DOHH2 (cell line): ENCODE measurements around the gene LRP11.

Experiments
- H3F3A ChIP-seq: fragments of 200-600 bp; sonication (generic), shearing (Covaris generic); 2 replicates; pipeline ENCODE4 v1.6.0; 2016; ENCODE audit warnings: antibody characterized with exemption, mild to moderate bottlenecking; ENCODE audit not compliant: control insufficient read depth, insufficient read depth
- H3K27ac ChIP-seq: fragments of 200-600 bp; sonication (generic); 2 replicates; pipeline ENCODE4 v1.5.1; 2014; ENCODE audit warnings: low read depth, mild to moderate bottlenecking, low read length, moderate library complexity
- H3K27me3 ChIP-seq: fragments of 200-600 bp; sonication (generic); 2 replicates; pipeline ENCODE4 v1.6.1; 2014; ENCODE audit warnings: mild to moderate bottlenecking, low read length, mixed read lengths; ENCODE audit not compliant: control insufficient read depth
- H3K36me3 ChIP-seq: fragments of 200-600 bp; sonication (generic); 2 replicates; pipeline ENCODE4 v1.6.1; 2014; ENCODE audit warnings: mild to moderate bottlenecking, low read length, moderate library complexity, mixed read lengths; ENCODE audit not compliant: control insufficient read depth
- H3K4me1 ChIP-seq: fragments of 200-600 bp; sonication (generic); 2 replicates; pipeline ENCODE4 v1.6.1; 2014; ENCODE audit warnings: mild to moderate bottlenecking, low read length, mixed read lengths; ENCODE audit not compliant: control insufficient read depth
- H3K4me2 ChIP-seq: fragments of 200-600 bp; sonication (generic); 2 replicates; pipeline ENCODE4 v1.6.0; 2014; ENCODE audit warnings: mild to moderate bottlenecking, low read length, moderate library complexity
- H3K4me3 ChIP-seq: fragments of 200-600 bp; sonication (generic); 2 replicates; pipeline ENCODE4 v1.5.1; 2014; ENCODE audit warnings: mild to moderate bottlenecking, low read length, mixed read lengths
- H3K79me2 ChIP-seq: fragments of 200-600 bp; sonication (generic); 2 replicates; pipeline ENCODE4 v1.6.1; 2014; ENCODE audit warnings: mild to moderate bottlenecking, low read length, mixed read lengths; ENCODE audit not compliant: control insufficient read depth
- H3K9me2 ChIP-seq: fragments of 200-600 bp; sonication (generic); replicated peaks from 2 replicates; pipeline ENCODE4 v1.6.1; 2014; ENCODE audit warnings: mild to moderate bottlenecking, low read length, mixed read lengths; ENCODE audit not compliant: control insufficient read depth
- H3K9me3 ChIP-seq: fragments of 200-600 bp; sonication (generic); 2 replicates; pipeline ENCODE4 v1.6.1; 2014; ENCODE audit warnings: antibody characterized with exemption, low read length, mixed read lengths; ENCODE audit not compliant: control insufficient read depth, insufficient read depth
- H4K20me1 ChIP-seq: fragments of 200-600 bp; sonication (generic); 2 replicates; pipeline ENCODE4 v1.6.0; 2014; ENCODE audit warnings: low read depth, mild to moderate bottlenecking, antibody characterized with exemption, low read length, moderate library complexity; ENCODE audit not compliant: control insufficient read depth, insufficient read depth
- EZH2phosphoT487 ChIP-seq: fragments of 200-600 bp; sonication (generic); IDR thresholded peaks from 2 replicates; pipeline ENCODE4 v1.6.1; 2017; ENCODE audit warnings: borderline replicate concordance, mild to moderate bottlenecking, antibody characterized with exemption, low read length, moderate library complexity, mixed read lengths
- TF ChIP-seq, protein P1 (sequence below): fragments of 200-600 bp; sonication (generic); IDR thresholded peaks from one replicate; pipeline ENCODE4 v1.5.1; 2014; ENCODE audit warnings: antibody characterized with exemption, mild to moderate bottlenecking, low read depth, low read length; ENCODE audit not compliant: poor library complexity, severe bottlenecking

LRP11 gene

DNA sequence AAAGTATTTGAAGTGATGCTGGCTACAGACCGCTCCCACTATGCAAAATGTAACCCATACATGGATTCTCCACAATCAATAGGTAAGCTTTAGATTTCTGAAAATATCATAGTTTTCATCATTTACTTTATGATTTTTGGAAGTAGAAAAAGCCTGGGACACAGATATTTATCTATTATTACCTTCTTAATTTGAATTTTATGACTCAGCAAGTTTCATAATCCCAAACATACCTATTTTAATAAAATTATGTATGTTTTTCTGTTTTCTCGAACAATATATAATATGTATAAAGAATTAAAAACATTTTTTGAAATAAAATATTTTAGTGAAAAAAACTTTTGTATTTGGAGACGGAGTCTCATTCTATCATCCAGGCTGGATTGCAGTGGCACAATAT is 93.0 kb downstream of the LRP11 start:
- TF ChIP-seq, protein P1, sequence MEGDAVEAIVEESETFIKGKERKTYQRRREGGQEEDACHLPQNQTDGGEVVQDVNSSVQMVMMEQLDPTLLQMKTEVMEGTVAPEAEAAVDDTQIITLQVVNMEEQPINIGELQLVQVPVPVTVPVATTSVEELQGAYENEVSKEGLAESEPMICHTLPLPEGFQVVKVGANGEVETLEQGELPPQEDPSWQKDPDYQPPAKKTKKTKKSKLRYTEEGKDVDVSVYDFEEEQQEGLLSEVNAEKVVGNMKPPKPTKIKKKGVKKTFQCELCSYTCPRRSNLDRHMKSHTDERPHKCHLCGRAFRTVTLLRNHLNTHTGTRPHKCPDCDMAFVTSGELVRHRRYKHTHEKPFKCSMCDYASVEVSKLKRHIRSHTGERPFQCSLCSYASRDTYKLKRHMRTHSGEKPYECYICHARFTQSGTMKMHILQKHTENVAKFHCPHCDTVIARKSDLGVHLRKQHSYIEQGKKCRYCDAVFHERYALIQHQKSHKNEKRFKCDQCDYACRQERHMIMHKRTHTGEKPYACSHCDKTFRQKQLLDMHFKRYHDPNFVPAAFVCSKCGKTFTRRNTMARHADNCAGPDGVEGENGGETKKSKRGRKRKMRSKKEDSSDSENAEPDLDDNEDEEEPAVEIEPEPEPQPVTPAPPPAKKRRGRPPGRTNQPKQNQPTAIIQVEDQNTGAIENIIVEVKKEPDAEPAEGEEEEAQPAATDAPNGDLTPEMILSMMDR, result no peak
- no peak for TF ChIP-seq EZH2phosphoT487
- no peak overlapping the region for H3K27ac ChIP-seq
- H3K79me2 ChIP-seq, result peaks cover 44% of the 10 kb centered on the region
- H3K4me2 ChIP-seq, result no peak overlapping the region
- H3F3A ChIP-seq, result no peaks in the 10 kb centered on the region
- peaks cover 57% of the 10 kb centered on the region for H3K36me3 ChIP-seq
- H3K4me3 ChIP-seq, result no peak overlapping the region
- 0 out of 2 replicates have a peak, but pooled peaks cover 3% of the 10 kb centered on the region for H4K20me1 ChIP-seq
- H3K9me3 ChIP-seq, result peaks cover 3% of the 10 kb centered on the region; the same call in 1 of the 2 replicates
- H3K4me1 ChIP-seq, result no peaks in the 10 kb centered on the region
- H3K27me3 ChIP-seq, result no peaks in the 10 kb centered on the region
- H3K9me2 ChIP-seq, result no peaks in the 10 kb centered on the region

DNA sequence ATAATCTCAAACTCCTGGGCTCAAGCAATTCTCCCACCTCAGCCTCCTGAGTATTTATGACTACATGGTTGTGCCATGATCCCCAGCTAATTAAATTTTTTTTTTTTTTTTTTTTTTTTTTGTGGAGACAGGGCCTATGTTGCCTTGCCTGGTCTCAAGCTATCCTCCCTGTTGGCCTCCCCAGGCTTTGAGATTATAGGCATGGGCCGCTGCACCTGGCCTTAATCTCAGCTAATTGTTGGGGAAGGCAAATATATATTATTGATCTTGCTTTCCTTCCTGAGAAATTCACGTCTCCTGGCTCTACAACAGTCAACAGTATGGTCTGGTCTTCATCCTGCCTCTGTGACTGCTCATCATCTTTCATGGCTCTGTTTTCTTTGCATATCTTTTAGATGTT is 94.5 kb downstream of the LRP11 start:
- Histone ChIP-seq H3K4me2 (no peak overlapping the region), H3K9me3 (peaks cover 6% of the 10 kb centered on the region; the same call in 1 of the 2 replicates), H3K4me1 (no peaks in the 10 kb centered on the region), H3K9me2 (no peaks in the 10 kb centered on the region), H3F3A (no peaks in the 10 kb centered on the region), H3K27me3 (no peaks in the 10 kb centered on the region), H4K20me1 (0 out of 2 replicates have a peak, but pooled peaks cover 3% of the 10 kb centered on the region), H3K36me3 (peaks cover 55% of the 10 kb centered on the region), H3K4me3 (no peak overlapping the region), H3K27ac (no peak overlapping the region), H3K79me2 (peaks cover 56% of the 10 kb centered on the region)
- TF ChIP-seq EZH2phosphoT487, result no peak
- TF ChIP-seq, protein P1, result no peak
